ENCODE results near the gene THSD7B.

THSD7B gene

DNA sequence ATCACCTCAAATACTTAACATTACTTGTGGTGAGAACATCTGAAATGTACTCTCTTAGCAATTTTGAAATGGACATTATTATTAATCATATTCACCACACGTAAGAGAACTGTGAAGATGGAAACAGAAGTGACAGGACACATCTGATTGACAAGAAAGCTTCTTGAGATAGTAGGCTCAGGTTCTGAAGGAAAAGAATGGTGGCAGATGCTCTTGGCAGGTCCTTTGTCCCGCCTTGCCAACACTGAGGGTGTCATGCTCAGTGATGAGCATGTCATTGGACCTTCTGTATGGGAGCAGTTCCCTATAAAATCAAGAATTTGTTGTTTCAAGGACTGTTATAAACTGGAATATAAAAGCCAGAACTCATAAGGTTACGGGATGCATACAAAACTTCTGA, 428.1 kb downstream of the THSD7B start:
- DNase-seq (ENCODE audit: low read depth, low spot score), result no peak

DNA sequence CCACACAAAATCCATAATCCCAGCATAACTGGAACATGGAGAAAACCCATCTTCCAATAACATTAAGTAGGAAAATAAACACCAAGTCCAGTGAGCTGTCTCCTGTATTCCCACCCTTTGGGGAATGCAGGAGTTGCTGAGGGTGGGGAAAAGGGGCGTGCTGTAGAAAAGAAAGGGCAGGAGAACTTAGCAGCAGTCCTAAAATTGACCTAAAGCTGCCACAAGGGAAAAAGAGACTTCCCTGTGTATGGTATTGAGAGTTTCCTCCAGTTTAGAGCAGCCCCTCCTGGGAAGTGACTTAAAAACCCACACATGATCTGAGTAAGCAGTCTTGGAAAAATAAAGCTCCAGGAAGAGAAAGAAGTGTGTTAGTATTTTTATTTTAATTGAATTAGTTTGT, 428.8 kb downstream of the THSD7B start:
- DNase-seq (ENCODE audit: low read depth, low spot score), result no peak

DNA sequence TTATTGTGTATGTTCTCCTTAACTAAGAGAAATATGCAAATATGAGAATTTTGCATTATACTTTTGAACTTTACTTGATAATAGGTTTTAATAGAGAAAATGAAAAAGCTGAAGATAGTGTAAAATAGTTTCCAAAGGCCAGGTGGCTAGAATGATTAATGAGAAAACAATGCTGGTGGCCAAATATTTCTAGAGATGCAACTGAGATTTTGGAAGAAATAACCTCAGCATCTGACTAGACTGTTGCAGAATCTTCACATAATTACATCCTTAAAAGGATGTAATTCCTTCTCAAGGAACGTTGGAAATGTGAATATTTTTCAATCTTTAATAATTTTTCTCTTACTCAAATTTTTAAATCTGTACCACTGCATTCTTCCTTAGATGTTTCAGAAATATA, 434.4 kb downstream of the THSD7B start:
- DNase-seq (ENCODE audit: low read depth, low spot score), result no peak

DNA sequence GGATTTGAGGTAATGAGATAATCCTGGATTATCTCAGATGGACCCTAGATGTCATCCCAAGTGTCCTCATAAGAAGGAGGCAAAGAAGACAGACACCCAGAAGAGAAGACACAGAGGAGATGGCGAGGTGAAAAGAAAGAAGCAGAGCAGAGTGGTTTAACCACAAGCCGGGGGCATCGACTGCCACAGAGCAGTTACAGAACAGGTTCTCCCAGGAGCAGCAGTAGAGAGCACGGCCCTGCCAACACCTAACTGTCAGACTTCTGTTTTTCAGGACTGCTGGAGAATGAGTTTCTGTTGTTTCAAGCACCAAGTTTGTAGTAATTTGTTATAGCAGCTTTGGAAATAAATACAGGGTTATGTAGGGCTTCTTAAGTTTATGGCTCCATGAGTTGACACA, 437.0 kb downstream of the THSD7B start:
- no peak for DNase-seq (ENCODE audit: low read depth, low spot score)

DNA sequence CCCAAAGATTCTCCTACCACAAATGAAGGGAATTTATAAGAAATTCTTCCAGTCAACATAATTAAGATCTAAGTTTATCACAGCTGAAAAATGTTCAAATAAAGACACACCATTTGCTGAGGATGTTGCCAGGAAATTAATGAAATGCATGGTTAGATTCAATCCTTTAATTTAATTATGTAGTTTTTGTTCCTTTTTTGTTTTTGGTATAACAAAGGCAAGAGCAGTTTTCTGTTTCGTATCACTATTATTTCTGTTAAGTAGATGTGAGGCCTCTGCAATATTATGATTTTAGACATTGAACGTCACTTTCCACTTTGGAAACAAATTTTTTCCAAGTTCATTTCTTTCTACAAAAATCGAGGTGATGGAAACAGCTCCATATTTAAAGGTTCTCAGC, 440.0 kb downstream of the THSD7B start:
- DNase-seq (ENCODE audit: low read depth, low spot score), result no peak

DNA sequence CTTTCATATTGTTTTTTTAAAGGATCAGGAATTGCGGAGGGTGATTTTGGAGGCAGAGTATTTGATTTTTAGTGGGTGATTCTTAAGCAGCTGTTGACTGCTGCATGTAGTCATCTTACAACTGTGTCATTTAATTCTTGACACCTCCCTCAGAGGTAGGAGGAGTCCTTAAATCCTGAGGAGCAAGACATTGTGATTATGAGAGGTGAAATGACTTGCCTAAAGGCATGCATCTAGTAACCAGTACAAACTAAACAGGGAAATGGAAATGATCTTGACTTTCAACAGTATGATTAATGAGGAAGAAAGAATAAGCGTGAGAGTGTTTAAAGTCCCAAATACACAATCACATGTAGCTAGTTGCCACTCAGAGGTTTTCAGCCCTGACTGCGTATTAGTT, 440.7 kb downstream of the THSD7B start:
- DNase-seq (ENCODE audit: low read depth, low spot score), result no peak

DNA sequence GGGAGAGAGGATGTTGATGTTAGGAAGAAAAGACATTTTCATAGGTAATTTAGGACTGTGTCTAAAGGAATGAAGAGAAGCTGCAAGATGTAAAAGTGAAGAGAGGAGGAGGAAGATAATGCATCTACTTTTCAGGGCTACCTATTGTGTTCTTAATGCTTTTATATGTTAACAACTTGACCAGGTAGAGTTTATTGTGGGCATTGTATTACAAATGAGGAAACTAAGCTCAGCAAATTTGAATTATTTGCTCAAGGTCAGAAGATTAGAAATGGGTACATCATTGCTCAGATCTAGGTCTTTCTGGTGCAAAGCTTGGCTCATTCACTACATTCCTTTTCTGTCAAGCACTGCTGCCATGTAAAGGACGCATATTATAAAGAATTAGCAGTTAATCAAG, 441.7 kb downstream of the THSD7B start:
- DNase-seq (ENCODE audit: low read depth, low spot score), result no peak

DNA sequence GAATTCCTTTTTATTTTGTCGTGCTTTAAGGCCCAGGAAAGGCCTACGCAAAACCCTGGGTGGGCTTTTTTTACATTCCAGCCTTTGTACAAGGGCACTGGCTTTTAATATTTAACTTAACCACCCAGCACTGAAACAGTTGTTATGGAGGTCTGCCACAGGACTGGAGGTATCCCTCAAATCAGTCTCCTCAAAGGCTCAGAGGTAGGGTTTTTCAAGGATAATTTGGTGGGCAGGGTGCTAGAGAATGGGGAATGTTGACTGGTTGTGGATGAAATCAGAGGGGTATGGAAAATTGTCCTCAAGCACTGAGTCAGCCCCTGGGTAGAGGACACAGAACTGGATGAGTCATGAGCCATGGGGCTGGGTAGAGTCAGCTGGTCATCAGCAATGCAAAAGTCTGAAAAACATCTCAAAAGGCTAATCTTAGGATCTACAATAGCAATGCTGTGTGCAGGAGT, 443.1 kb downstream of the THSD7B start:
- no peak for DNase-seq (ENCODE audit: low read depth, low spot score)

DNA sequence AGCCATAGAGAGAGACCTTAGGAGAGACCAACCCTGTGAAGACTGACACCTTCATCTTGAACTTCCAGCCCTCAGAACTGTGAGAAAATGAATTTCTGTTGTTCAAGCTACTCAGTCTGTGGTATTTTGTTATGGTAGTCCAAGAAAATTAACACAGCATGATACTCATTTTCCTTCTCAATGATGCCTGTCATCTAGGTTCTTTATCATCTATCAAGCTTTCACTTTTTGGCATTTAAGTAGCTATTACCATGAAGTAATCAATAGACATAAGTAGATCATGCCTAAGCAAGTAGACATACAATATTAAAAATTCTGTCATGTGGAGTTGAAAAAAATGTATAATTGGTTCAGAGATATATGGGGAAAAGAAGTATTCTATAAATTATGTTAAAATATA, 444.7 kb downstream of the THSD7B start:
- no peak for DNase-seq (ENCODE audit: low read depth, low spot score)

DNA sequence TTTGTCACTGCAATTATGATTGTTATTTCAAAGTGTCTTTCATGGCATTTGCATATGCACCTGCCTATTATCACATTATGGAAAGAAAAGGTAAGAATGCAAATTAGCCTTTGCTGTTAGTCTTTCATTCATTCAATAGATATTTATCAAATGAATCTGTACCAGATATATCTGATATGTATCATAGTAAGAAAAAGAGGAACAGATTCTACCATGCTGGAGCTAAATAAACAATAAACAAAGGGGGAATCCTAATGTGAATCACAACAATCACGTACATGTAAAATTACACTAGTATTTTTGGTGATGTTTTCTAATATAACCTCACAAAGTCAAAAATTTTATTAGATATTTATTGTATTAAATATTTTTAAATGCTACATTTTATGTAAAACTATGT, 446.4 kb downstream of the THSD7B start:
- no peak for DNase-seq (ENCODE audit: low read depth, low spot score)

DNA sequence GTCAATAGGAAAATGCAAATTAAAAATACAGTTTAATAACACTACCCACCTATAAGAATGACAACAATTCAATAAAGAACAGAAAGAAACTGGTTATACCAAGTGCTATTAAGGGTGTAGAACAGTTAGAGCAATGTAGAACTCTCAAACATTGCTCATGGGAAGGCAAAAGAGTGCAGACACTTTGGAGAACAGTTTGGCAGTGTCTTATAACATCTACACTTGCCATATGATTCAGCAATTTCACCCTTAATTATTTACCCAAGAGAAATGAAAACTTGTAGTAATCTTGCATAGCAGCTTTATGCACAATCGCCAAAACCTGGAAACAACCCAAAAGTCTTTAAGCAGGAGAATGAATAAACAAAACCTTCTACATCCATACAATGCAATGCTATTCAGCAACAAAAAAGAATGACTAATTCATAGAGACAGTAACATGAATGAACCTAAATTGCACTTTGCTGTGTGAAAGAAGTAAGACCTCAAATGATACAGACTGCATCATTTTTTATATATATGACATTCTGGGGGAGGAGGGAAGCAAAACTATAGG, 455.2 kb downstream of the THSD7B start:
- no peak for DNase-seq (ENCODE audit: low read depth, low spot score)

DNA sequence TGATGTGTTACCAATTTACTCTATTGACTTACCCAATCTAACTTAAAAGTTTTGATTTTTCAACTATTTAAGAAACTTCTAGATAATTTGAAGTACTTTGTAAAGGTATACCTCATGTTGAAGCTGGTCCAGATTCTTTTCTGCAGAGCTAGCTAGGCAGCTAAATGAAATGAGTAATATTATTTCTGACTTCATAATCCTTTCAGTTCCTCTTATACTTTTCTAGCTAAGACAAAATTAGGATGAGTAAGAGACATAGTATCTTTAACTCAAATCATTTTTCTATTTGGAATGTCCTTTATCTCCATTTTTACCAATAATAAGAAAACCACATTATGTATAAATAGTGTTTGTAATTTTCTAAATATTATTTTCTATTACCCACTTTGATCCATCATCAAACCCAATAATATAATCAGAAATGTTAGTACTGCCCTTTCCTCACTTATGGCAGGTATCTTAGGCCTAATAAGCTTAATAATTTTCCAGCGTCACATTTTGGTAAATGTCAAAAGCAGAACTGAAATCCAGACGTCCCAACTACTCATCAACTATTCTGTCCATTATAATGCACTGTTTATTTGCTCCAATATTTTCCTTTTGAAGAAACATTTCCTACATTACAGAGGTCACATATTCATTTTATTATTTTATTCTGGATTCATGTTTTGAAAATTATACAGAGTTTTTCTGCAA, 456.6 kb downstream of the THSD7B start:
- DNase-seq (ENCODE audit: low read depth, low spot score), result no peak

DNA sequence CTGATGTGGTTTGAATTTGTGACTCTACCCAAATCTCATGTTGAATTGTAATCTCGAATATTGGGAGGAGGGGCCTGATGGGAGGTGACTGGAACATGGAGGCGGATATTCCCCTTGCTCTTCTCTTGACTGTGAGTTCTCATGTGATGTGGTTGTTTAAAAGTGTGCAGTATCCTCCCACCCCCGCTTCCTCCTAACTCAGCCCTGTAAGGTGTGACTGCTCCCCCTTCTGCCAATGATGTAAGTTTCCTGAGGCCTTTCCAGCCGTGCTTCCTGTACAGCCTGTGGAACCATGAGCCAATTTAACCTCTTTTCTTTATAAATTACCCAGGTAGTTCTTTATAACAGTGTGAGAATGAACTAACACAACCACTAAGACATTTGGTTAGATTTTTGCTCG, 458.4 kb downstream of the THSD7B start:
- DNase-seq (ENCODE audit: low read depth, low spot score), result no peak

DNA sequence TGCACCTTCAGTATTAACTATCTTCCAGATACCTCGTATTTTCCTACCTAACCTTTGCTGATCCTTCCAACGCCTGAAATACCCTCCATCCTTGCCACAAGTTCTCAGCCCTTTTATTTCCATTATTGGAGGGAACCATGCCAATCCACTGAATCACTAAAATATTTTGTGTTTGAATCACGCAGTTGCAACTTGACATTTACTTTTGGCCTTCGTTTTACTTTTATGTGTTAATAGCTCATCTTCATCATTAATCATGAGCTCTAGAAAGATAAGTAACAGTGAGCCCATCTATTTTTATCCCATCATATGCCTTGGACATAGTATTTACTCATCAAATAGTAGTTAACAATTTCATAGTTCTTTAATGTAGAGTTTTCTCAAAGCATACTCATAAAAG, 463.2 kb downstream of the THSD7B start:
- DNase-seq (ENCODE audit: low read depth, low spot score), result no peak

DNA sequence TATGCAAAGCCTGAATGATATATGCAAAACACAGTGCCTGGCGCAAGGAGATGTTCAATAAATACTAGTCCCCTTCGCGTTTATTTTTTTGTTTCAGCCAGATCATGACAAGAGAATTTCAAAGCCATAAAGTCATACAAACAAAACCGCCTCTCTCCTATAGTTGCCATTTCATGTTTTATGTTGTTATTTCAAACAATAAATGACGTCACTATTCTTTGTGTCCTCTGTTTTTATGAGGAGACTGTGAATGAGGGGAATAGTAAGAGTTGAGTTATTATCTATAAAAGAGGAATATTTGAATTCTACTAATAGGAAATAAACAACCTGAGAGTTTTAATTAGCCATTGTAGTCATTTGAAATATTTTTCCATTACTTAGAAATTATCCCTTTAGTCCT, 464.5 kb downstream of the THSD7B start:
- DNase-seq (ENCODE audit: low read depth, low spot score), result no peak

DNA sequence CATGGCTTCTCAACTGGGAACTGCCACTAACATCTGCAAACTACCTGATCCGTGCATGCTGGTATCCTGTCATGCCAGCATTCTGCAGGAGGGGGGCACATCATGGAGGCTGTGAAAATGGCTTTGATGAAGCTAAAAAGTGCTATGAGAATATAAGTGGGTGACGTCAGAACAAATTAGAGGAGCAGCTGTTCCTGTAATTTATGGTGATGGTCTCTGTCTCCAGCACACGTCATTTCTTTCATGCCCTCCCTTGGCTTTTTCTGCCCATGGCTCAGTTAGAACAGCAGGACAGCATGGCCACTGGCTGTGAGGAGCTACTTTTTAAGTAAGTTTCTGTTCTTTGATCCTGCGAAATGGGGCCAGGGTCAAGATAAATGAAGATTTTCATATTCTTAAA, 466.3 kb downstream of the THSD7B start:
- no peak for DNase-seq (ENCODE audit: low read depth, low spot score)

DNA sequence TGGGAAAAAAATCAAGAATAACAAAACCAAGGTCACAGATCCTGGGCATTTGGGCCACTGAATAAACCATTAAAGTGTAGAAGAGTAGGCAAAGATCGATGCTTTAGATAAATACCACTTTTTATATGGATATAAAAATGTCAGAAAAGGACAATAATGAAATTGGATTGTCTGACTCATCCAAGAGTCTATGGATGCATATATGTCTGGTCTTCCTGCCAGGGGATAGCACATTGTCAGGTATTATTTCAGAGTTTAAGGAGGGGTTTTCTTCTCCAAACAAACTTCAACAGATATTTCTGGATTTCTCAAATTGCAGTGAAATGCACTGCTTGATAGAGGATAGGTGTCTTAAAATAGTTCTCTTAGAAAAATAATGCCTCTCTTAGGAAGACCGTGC, 466.7 kb downstream of the THSD7B start:
- DNase-seq (ENCODE audit: low read depth, low spot score), result no peak

DNA sequence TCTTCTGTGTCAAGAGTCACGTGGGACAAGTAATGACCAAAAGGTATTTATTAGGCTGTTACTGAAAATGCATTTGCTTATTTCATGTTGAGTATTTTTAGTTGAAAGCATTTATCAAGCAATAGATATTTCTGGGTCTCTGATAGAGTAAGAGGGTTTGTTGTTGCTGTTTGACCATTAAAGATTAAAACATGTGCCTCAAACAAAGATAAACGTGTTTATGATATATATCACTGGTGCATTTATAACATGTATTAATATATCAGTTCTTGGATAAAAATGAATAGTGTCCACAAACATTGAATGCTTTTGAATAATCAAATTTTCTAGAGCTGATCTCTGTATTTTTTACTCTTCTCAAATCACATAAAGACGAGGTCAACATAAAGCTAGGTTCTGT, 467.7 kb downstream of the THSD7B start:
- no peak for DNase-seq (ENCODE audit: low read depth, low spot score)

DNA sequence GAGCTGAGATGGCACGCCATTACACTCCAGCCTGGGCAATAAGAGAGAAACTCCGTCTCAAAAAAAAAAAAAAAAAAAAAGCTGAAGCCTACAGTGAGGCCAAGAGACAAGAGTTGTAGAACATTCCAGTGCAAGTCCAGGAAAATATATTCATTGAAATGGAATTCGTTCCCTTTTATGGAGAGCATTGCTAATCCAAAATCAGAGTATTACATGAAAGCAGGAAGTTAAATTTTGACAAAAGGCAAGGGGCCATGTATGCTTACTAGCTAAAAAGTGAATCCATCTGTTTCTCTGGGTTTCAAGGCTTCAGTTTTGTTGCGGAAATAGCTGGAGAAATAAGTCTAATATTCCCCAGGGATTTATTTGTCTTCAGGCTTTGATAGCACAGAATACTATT, 471.7 kb downstream of the THSD7B start:
- no peak for DNase-seq (ENCODE audit: low read depth, low spot score)

DNA sequence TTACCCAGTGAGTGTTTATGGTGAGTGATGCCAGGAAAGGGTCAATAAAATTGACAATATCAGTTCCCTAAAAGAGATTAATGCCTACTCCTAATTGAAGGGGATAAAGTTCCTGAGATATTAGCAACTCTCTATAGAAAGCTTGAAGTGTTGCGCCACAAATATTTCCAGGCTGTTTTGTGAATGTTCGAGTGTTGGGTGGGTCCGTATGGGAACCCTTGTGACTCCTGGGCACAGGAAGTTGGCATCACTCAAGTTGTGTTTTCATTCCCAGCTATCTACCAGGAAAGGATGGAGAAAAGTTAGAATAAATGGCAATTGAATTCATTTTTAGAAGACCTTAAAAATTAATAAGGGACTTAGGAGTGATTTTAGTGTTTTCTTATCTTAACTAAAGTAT, 472.7 kb downstream of the THSD7B start:
- DNase-seq (ENCODE audit: low read depth, low spot score), result no peak

DNA sequence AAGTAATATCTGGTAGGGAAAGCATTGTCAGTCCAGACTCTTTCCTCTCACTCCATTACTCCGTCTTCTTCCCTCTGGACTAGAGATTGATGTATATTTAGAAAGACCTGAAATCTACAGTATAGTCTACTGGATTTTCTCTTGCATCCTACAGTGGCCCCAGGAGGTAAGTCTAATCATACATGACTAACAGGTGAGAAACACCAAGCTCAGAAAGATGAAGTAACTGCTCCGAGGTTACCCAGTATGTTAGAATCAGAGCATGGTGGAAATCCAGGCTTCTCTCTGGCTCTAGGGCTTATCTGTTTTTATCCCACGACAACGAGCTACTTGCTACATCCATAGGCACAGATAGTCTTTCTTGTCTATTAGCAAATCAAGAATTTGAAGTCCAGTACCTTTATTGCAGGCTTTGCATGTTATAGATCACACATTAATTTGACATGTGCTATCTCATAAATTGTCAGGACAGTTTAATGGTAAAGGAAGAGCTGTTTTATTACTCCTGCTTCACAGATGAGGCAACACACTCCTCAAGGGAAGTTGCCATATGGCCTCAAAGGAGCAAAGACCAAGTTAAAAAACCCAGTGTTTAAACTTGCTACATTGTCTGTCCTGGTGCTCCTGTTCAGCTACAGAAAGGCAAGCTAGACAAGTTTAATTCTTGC, 484.3 kb downstream of the THSD7B start:
- DNase-seq (ENCODE audit: low read depth, low spot score), result no peak

DNA sequence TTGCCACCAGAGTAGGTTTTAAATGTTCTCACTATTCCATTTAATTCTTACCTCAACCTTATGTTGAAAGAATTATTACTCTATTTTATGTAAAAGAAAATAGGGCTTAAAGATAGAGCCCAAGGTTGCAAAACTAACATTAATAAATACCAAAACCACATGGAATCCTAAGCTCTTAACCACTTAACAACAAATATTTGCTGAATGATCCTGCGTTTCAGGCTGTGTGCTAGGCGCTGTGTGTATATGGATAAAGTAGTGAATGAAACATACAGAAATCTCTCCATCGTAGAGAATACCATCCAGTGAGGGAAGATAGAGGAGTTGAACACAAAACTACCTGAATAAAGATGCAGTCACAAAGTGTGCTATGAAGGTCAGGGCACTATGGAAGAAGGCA, 485.1 kb downstream of the THSD7B start:
- no peak for DNase-seq (ENCODE audit: low read depth, low spot score)

DNA sequence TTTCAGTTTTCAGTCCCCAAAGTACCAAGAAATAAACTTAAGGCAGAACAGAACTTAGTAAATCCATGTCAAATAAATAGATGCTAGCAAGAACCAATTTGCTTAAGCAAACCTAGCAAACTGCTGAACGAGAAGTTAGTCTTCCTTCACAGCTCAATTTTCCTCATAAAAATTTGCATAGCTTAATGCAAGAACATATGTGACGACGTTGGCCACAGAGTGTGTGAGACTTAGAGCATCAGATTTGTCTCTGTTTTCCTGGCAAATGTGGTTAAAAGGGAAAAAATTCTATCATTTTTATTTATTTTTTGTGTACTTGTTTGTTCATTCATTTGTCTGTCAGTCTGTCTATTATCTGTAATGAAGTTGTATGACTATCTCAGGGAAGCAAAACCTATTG, 485.7 kb downstream of the THSD7B start:
- no peak for DNase-seq (ENCODE audit: low read depth, low spot score)
